Uterus (tissue), 4 donors: ENCODE data around the gene MBD5. TPM values are rescaled to one million over a fixed set of nuclear protein-coding genes. Genes with fewer than 3 reads are reported as not detected.

Experiments
- DNase-seq, 2 donors: peaks; one replicate each; pipeline ENCODE4 v3.0.0-alpha.2; 2019 to 2020
- H3K27ac ChIP-seq, 2 donors: fragments of 200-600 bp; sonication (generic); 1 replicate in 1 of 2; 2 replicates in 1 of 2; pipeline ENCODE4 v1.5.1; 2016 to 2018
- H3K27me3 ChIP-seq, 2 donors: fragments of 200-600 bp; sonication (generic); one replicate each; pipeline ENCODE4 v1.5.1; 2018 to 2019; ENCODE audit warnings: control low read depth in 1 of 2
- H3K36me3 ChIP-seq, 2 donors: fragments of 200-600 bp; sonication (generic); one replicate each; pipeline ENCODE4 v1.5.1; 2019; ENCODE audit warnings: control low read depth in 1 of 2
- H3K4me1 ChIP-seq, 2 donors: fragments of 200-600 bp; sonication (generic); one replicate each; pipeline ENCODE4 v1.5.1; 2018 to 2019; ENCODE audit warnings: control low read depth in 1 of 2
- H3K4me3 ChIP-seq, 2 donors: fragments of 200-600 bp; sonication (generic); 1 replicate in 1 of 2; 2 replicates in 1 of 2; pipeline ENCODE4 v1.5.1; 2018 to 2019; ENCODE audit warnings: mild to moderate bottlenecking in 1 of 2
- H3K9me3 ChIP-seq, 2 donors: fragments of 200-600 bp; sonication (generic); one replicate each; pipeline ENCODE4 v1.5.1; 2019; ENCODE audit warnings: control low read depth in 1 of 2
- CTCF ChIP-seq, 4 experiments: fragments of 200-600 bp in 2 of 4; fragments of 450-650 bp in 2 of 4; sonication (generic) in 2 of 4; IDR thresholded peaks; one replicate each; pipeline ENCODE4 v1.5.1; 2016 to 2019; ENCODE audit warnings: antibody characterized with exemption in 4 of 4, mild to moderate bottlenecking in 2 of 4, moderate library complexity in 1 of 4
- POLR2A ChIP-seq, 2 donors: fragments of 450-650 bp; IDR thresholded peaks; one replicate each; pipeline ENCODE4 v1.6.1; 2016; ENCODE audit warnings: antibody characterized with exemption in 2 of 2, mild to moderate bottlenecking in 1 of 2, moderate library complexity in 1 of 2
- intact Hi-C: fragments of 100-400 bp; cut with DNase I; formaldehyde crosslinking; loops from one replicate; pipeline ENCODE4 v1.15.1; 2023; ENCODE audit warnings: low total_unique reads
- total RNA-seq, 4 donors: library from RNA; depleted of rRNA in 3 of 4; stranded (reverse); fragments of >200 nt in 3 of 4; gene quantifications; one replicate each; pipeline versions ENCODE4 v1.1.0 to v1.2.4, GENCODE V29; 2014 to 2023
- donor health status: DM: yes; HTN: yes; CAD: no.

MBD5 gene
- total RNA-seq, 4 donors from 2014 or later, result 17.4 to 77.9 (median 51.5) TPM

GRCh38 chr2:148026573-148026972 is 5.7 kb downstream of the MBD5 start:
- Histone ChIP-seq H3K4me1 (peaks cover 0 to 11% of the 10 kb centered on the region in 2 donors), H3K4me3 (no peak overlapping the region), H3K27me3 (no peaks in the 10 kb centered on the region), H3K36me3 (no peaks in the 10 kb centered on the region), H3K27ac (no peak overlapping the region), H3K9me3 (no peaks in the 10 kb centered on the region)
- no peak for DNase-seq
- intact Hi-C loops, result no loop called here
- TF ChIP-seq POLR2A (IDR thresholded peaks at IDR 0.05) (no peak), CTCF (IDR thresholded peaks at IDR 0.05) (no peak)

- Histone ChIP-seq H3K27ac (no peak overlapping the region), H3K36me3 (no peaks in the 10 kb centered on the region), H3K9me3 (no peaks in the 10 kb centered on the region), H3K4me3 (no peak overlapping the region), H3K4me1 (peaks cover 0 to 3% of the 10 kb centered on the region in 2 donors), H3K27me3 (no peaks in the 10 kb centered on the region)
- intact Hi-C loops, result no loop called here
- TF ChIP-seq CTCF (IDR thresholded peaks at IDR 0.05), result no peak
- TF ChIP-seq POLR2A (IDR thresholded peaks at IDR 0.05), result no peak
- DNase-seq, result no peak
Measured at GRCh38 chr2:148027822-148028221, 6.9 kb downstream of the MBD5 start.

GRCh38 chr2:148028781-148029180 is 7.9 kb downstream of the MBD5 start:
- intact Hi-C loops, result no loop called here
- TF ChIP-seq POLR2A (IDR thresholded peaks at IDR 0.05) (no peak), CTCF (IDR thresholded peaks at IDR 0.05) (no peak)
- DNase-seq, result no peak
- H3K27me3 ChIP-seq, result no peaks in the 10 kb centered on the region
- H3K36me3 ChIP-seq, result no peaks in the 10 kb centered on the region
- no peak overlapping the region for H3K4me3 ChIP-seq
- H3K9me3 ChIP-seq, result no peaks in the 10 kb centered on the region
- no peak overlapping the region for H3K27ac ChIP-seq
- H3K4me1 ChIP-seq, result no peaks in the 10 kb centered on the region

- DNase-seq, result no peak
- Histone ChIP-seq H3K9me3 (no peaks in the 10 kb centered on the region), H3K27ac (no peak overlapping the region), H3K27me3 (no peaks in the 10 kb centered on the region), H3K36me3 (no peaks in the 10 kb centered on the region), H3K4me1 (no peaks in the 10 kb centered on the region), H3K4me3 (no peak overlapping the region)
- intact Hi-C loops, result no loop called here
- TF ChIP-seq POLR2A (IDR thresholded peaks at IDR 0.05), result no peak
- no peak for TF ChIP-seq CTCF (IDR thresholded peaks at IDR 0.05)
Measured at GRCh38 chr2:148031152-148031551, 10.3 kb downstream of the MBD5 start.

GRCh38 chr2:148032215-148032614 is 11.3 kb downstream of the MBD5 start:
- TF ChIP-seq POLR2A (IDR thresholded peaks at IDR 0.05), result no peak
- TF ChIP-seq CTCF (IDR thresholded peaks at IDR 0.05), result no peak
- intact Hi-C loops, result no loop called here
- H3K4me1 ChIP-seq, result no peaks in the 10 kb centered on the region
- H3K27me3 ChIP-seq, result no peaks in the 10 kb centered on the region
- no peak overlapping the region for H3K27ac ChIP-seq
- no peaks in the 10 kb centered on the region for H3K9me3 ChIP-seq
- no peak for DNase-seq
- no peak overlapping the region for H3K4me3 ChIP-seq
- no peaks in the 10 kb centered on the region for H3K36me3 ChIP-seq
